MM.1S (cell line): Measurements from ENCODE around the gene CLDN4.

Experiments
- DNase-seq: peaks from one replicate; pipeline ENCODE4 v3.0.0-alpha.2; 2015
- H2AFZ ChIP-seq: fragments of 300-600 bp; sonication (generic); 2 replicates; pipeline ENCODE4 v1.6.0; 2016; ENCODE audit warnings: antibody characterized with exemption, low read length
- H3F3A ChIP-seq: fragments of 300-600 bp; sonication (generic); 2 replicates; pipeline ENCODE4 v1.6.1; 2016; ENCODE audit warnings: mild to moderate bottlenecking, antibody characterized with exemption, low read length, moderate library complexity, mixed read lengths; ENCODE audit not compliant: insufficient read depth
- H3K27ac ChIP-seq: fragments of 300-600 bp; sonication (generic); 2 replicates; pipeline ENCODE4 v1.5.1; 2016; ENCODE audit warnings: mild to moderate bottlenecking, low read length
- H3K27me3 ChIP-seq: fragments of 300-600 bp; sonication (generic); replicated peaks from 2 replicates; pipeline ENCODE4 v1.6.0; 2016; ENCODE audit warnings: low read length; ENCODE audit not compliant: insufficient read depth
- H3K36me3 ChIP-seq: fragments of 300-600 bp; sonication (generic); replicated peaks from 2 replicates; pipeline ENCODE4 v1.6.1; 2016; ENCODE audit warnings: mild to moderate bottlenecking, low read length, mixed read lengths; ENCODE audit not compliant: insufficient read depth
- H3K4me1 ChIP-seq: fragments of 300-600 bp; sonication (generic); 2 replicates; pipeline ENCODE4 v1.6.1; 2016; ENCODE audit warnings: low read length, mixed read lengths
- H3K4me2 ChIP-seq: fragments of 300-600 bp; sonication (generic); 2 replicates; pipeline ENCODE4 v1.6.0; 2016; ENCODE audit warnings: low read depth, low read length
- H3K4me3 ChIP-seq: fragments of 300-600 bp; sonication (generic); 2 replicates; pipeline ENCODE4 v1.5.1; 2016; ENCODE audit warnings: low read length, mixed read lengths
- H3K79me2 ChIP-seq: fragments of 300-600 bp; sonication (generic); 2 replicates; pipeline ENCODE4 v1.6.1; 2016; ENCODE audit warnings: mixed run types, low read length, mixed read lengths
- H3K9ac ChIP-seq: fragments of 300-600 bp; sonication (generic); 2 replicates; pipeline ENCODE4 v1.6.1; 2016; ENCODE audit warnings: low read length, mixed read lengths
- H3K9me2 ChIP-seq: fragments of 300-600 bp; sonication (generic); replicated peaks from 2 replicates; pipeline ENCODE4 v1.6.1; 2016; ENCODE audit warnings: mild to moderate bottlenecking, low read length, mixed read lengths; ENCODE audit not compliant: insufficient read depth
- H3K9me3 ChIP-seq: fragments of 300-600 bp; sonication (generic); replicated peaks from 2 replicates; pipeline ENCODE4 v1.6.1; 2016; ENCODE audit warnings: mild to moderate bottlenecking, low read length, mixed read lengths; ENCODE audit not compliant: insufficient read depth
- H4K20me1 ChIP-seq: fragments of 300-600 bp; sonication (generic); 2 replicates; pipeline ENCODE4 v1.6.1; 2016; ENCODE audit warnings: mild to moderate bottlenecking, low read length, moderate library complexity, mixed read lengths; ENCODE audit not compliant: insufficient read depth
- EZH2 ChIP-seq: fragments of 300-600 bp; sonication (generic); optimal IDR thresholded peaks from 2 replicates; pipeline ENCODE3; 2017; ENCODE audit warnings: low read depth, mild to moderate bottlenecking, antibody characterized with exemption, low read length, mixed read lengths
- EZH2phosphoT487 ChIP-seq: fragments of 300-600 bp; sonication (generic); IDR thresholded peaks from 2 replicates; pipeline ENCODE4 v1.6.1; 2018; ENCODE audit warnings: antibody characterized with exemption, low read length
- TF ChIP-seq, protein P1 (sequence below): fragments of 300-600 bp; sonication (generic); IDR thresholded peaks from 2 replicates; pipeline ENCODE4 v1.5.1; 2016; ENCODE audit warnings: antibody characterized with exemption, low read length, mixed read lengths

The CLDN4 gene

DNA sequence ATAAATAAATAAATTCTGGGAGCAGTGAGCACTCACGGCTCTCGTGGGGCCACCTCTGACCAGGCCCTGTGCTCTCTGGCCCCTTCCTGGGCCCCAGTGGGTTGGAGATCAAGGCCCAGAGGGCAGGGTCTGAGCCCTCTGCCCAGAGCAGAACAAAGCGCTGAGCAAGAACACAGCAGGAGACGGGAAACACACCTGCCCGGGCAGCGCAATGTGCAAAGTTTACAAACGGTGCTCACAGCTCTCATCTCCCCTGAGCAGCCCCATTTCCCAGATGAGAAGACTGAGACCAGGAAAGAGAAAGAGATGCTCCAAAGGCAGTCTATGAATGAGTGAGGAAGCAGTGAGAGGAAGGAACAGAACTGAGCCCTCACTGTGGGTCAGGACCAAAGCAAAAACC is 8.5 kb downstream of the CLDN4 start:
- DNase-seq, result no peak
- no peak overlapping the region for H3K4me2 ChIP-seq
- no peak overlapping the region for H3K9ac ChIP-seq
- peaks cover 4% of the 10 kb centered on the region for H3F3A ChIP-seq
- H2AFZ ChIP-seq, result no peak overlapping the region
- no peaks in the 10 kb centered on the region for H3K9me2 ChIP-seq
- H3K27me3 ChIP-seq, result no peaks in the 10 kb centered on the region
- peaks cover 21% of the 10 kb centered on the region for H3K4me1 ChIP-seq
- no peaks in the 10 kb centered on the region for H4K20me1 ChIP-seq
- TF ChIP-seq EZH2phosphoT487 (no peak), EZH2 (no peak)
- TF ChIP-seq, protein P1, sequence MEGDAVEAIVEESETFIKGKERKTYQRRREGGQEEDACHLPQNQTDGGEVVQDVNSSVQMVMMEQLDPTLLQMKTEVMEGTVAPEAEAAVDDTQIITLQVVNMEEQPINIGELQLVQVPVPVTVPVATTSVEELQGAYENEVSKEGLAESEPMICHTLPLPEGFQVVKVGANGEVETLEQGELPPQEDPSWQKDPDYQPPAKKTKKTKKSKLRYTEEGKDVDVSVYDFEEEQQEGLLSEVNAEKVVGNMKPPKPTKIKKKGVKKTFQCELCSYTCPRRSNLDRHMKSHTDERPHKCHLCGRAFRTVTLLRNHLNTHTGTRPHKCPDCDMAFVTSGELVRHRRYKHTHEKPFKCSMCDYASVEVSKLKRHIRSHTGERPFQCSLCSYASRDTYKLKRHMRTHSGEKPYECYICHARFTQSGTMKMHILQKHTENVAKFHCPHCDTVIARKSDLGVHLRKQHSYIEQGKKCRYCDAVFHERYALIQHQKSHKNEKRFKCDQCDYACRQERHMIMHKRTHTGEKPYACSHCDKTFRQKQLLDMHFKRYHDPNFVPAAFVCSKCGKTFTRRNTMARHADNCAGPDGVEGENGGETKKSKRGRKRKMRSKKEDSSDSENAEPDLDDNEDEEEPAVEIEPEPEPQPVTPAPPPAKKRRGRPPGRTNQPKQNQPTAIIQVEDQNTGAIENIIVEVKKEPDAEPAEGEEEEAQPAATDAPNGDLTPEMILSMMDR, result no peak
- no peak overlapping the region for H3K27ac ChIP-seq
- no peaks in the 10 kb centered on the region for H3K36me3 ChIP-seq
- no peak overlapping the region for H3K4me3 ChIP-seq
- no peaks in the 10 kb centered on the region for H3K9me3 ChIP-seq
- no peaks in the 10 kb centered on the region for H3K79me2 ChIP-seq

DNA sequence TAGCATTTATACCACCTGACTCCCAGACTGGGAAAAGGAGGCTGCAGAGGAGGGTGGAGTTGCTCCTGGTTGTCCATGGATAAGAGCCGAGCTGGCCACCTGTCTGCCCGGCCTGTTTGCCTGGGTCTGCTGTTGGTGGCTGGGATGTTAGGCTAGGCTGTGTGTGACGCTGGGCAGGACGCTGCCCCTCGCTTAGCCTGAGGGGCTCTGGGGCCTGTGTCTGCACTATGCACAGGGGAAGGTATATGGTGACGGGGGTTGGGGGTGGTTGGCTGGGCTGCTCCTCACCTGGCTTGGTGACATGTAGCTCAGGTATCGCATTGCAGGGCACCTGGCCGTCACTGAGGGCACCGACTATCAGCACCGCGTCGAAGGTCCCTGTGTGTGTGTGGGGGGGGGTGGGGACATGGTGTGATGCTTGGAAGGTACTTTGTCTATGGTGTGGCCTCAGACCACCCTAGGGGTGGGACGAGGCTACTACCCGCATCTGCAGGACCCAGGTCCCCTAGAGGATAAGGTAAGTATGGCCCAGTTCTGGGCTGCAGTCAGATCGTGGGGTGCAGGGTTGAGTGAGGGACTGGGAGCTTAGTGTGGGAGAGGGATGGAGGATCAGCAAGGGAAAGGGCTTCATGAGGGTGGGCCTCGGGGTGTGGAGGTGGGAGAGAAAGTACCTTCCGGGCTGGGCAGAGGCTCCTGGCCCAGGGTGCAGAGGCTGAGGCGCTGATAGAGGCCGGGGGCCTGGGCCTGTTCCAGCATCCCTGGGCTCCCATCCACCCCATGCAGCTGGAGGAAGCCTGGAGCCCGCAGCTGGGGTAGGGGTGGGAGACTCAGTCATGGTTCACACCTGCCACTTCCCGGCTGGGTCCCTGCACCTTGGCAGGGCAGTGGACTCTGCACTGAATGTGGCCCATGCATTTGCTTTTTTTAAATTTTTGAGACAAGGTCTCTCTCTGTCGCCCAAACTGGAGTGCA is 9.2 kb downstream of the CLDN4 start:
- Histone ChIP-seq H3K9me2 (no peaks in the 10 kb centered on the region), H3K9me3 (no peaks in the 10 kb centered on the region), H3K4me1 (peaks cover 26% of the 10 kb centered on the region), H3K36me3 (no peaks in the 10 kb centered on the region), H3K27me3 (no peaks in the 10 kb centered on the region), H3F3A (peaks cover 12% of the 10 kb centered on the region), H3K4me3 (no peak overlapping the region), H4K20me1 (no peaks in the 10 kb centered on the region), H3K9ac (no peak overlapping the region), H3K27ac (no peak overlapping the region), H3K4me2 (no peak overlapping the region), H2AFZ (no peak overlapping the region), H3K79me2 (no peaks in the 10 kb centered on the region)
- TF ChIP-seq, protein P1, result no peak
- TF ChIP-seq EZH2phosphoT487 (no peak), EZH2 (no peak)
- DNase-seq, result no peak

DNA sequence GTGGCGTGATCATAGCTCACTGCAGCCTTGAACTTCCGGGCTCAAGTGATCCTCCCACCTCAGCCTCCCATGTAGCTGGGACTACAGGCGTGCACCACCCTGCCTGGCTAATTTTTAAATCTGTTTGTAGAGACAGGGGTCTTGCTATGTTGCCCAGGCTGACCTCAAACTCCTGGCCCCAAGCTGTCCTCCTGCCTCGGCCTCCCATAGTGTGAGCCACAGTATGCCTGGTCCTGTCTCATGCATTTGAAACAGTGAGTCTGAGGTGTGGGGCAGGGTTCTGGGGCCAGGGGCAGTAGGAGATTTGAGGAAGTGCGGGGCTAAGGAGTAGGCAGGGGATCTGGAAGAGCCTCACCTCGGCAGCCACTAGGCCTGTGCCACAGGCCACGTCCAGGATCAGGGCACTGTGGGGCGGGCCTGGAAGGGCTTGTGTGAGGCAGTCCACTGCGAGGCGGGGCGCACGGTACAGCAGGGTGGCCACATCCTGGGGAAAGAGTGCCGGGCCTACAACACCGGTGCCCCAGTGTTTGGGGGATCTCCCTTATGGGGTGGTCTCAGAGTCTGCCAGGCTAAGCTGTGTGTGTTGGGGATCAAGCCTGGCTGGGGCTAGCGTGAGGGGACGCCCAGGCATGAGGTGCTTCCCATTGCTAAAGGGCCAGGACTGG is 10.1 kb downstream of the CLDN4 start:
- H3K9ac ChIP-seq, result no peak overlapping the region
- no peaks in the 10 kb centered on the region for H4K20me1 ChIP-seq
- TF ChIP-seq EZH2phosphoT487 (no peak), EZH2 (no peak)
- TF ChIP-seq, protein P1, result no peak
- DNase-seq, result no peak
- no peaks in the 10 kb centered on the region for H3K9me3 ChIP-seq
- no peaks in the 10 kb centered on the region for H3K27me3 ChIP-seq
- no peaks in the 10 kb centered on the region for H3K79me2 ChIP-seq
- H2AFZ ChIP-seq, result no peak overlapping the region
- no peaks in the 10 kb centered on the region for H3K36me3 ChIP-seq
- H3K27ac ChIP-seq, result no peak overlapping the region
- H3K4me1 ChIP-seq, result peaks cover 29% of the 10 kb centered on the region
- peaks cover 20% of the 10 kb centered on the region for H3F3A ChIP-seq
- no peak overlapping the region for H3K4me3 ChIP-seq
- H3K4me2 ChIP-seq, result no peak overlapping the region
- H3K9me2 ChIP-seq, result no peaks in the 10 kb centered on the region
